PFSK-1 (cell line): ENCODE measurements around the gene ATP8A1.

ENCODE experiments used
- REST ChIP-seq, 2 experiments: IDR thresholded peaks; 2 replicates each; pipeline versions ENCODE4 v1.6.1 to v1.8.0; 2011 to 2012; ENCODE audit warnings: low read depth in 2 of 2, low read length in 2 of 2, control low read depth in 1 of 2, inconsistent platforms in 1 of 2, mild to moderate bottlenecking in 1 of 2, moderate library complexity in 1 of 2; ENCODE audit not compliant: insufficient read depth in 1 of 2
- SIN3A ChIP-seq: IDR thresholded peaks from 2 replicates; pipeline ENCODE4 v1.6.1; 2012; ENCODE audit warnings: mild to moderate bottlenecking, low read length, moderate library complexity, borderline replicate concordance; ENCODE audit not compliant: insufficient read depth

- TF ChIP-seq REST (IDR thresholded peaks at IDR 0.05; ENCODE audit: insufficient read depth in 1 of 2, low read depth in 2 of 2, low read length in 2 of 2) = no peak
- no peak for TF ChIP-seq SIN3A
Observed at GRCh38 chr4:42562016-42562415, 94.9 kb downstream of the ATP8A1 start.
